Left renal pelvis (tissue), 4 donors: ENCODE measurements around the gene NLGN3. TPM values are rescaled to one million over a fixed set of nuclear protein-coding genes. Genes with fewer than 3 reads are reported as not detected.

Experiments used
- DNase-seq, 4 donors: peaks; one replicate each; pipeline ENCODE4 v3.0.0-alpha.2; 2013; ENCODE audit warnings: low read depth in 4 of 4, low spot score in 3 of 4
- polyA plus RNA-seq, 4 donors: library from polyadenylated mRNA; unstranded; fragments of 120-200 nt; gene quantifications; one replicate each; pipeline ENCODE4 v1.2.1, GENCODE V29; 2013; ENCODE audit not compliant: insufficient read length in 4 of 4

NLGN3 gene
- polyA plus RNA-seq: 10 to 100 TPM in 1 of 4 donors, 1 to 10 TPM in 3; 4.4 to 14.2 (median 5.7) TPM

DNA sequence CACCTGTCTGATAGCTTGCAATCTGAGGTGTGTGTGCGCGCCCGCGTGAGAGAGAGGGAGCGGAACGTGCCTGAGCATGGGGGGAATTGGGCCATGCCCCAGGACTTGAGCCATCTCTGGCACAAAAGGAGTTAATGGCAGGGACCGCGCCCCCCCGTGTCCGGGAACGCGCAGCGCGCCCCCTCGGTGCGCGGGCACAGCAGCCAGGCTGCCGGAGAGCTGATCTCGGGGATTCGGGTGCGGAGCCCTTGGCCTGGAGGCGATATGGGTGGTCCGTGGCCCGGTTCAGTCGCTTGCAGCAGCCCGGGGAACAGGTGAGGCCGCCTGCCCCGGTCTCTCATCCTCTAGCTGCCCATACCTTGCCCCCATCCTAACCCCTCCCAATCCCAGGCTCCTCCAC lies at the start of gene NLGN3:
TSS of gene NLGN3 (plus strand) at position 191 of the 400 bp plus-strand sequence. CDS start 2,909 bp downstream, outside the sequence.
- no peak for DNase-seq

DNA sequence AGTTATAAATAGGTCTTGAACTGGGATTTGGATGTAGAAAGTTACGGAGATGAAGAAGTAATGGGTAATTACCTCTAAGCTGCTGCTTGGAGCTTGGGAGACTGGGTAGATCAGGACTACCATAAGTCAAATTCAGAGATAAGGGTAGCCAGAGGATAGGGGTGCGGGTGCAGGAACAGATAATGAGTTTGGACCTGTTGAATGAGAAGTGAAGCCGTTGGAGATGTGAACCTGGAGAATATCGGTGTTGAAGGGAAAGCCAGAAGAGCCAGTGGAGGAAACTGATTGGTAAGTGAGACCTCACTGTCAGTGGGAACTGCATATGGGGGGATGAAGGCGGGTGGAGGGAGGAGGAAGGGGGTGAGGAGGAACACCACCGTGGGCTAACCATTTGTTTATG lies 49.6 kb upstream of the NLGN3 start:
- DNase-seq: no peak

- DNase-seq: peak in 3 of 4 donors; percentile 60 to 76 (median 72)
Measured at GRCh38 chrX:71095555-71095980, 49.1 kb upstream of the NLGN3 start, which contains the start of gene FOXO4. Gene FOXO4, plus strand, starts transcription at chrX:71095851. Its CDS starts 678 bp downstream, at chrX:71096529.

- DNase-seq: no peak
Measured at GRCh38 chrX:71095981-71096759, 48.5 kb upstream of the NLGN3 start.

GRCh38 chrX:71096760-71097032 lies 47.9 kb upstream of the NLGN3 start:
- DNase-seq: no peak

DNA sequence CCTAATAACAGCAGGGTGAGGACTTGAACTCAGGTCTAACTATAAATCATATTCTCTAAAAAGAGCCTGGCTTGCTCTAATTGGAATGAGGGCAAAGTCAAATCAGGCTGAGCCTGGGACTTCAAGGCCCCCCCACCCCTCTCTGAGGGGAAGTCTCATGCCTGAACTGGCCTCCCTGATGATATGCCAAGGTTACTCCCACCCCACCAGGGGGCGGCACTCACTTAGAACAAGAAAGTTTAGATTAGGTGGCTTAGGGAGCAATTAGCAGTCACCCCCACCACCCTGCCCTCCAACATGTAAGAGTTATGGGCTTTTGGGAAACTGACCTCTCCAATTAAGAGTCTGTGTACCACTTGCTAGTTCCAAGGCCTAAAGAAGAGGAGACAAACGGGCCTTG lies 46.3 kb upstream of the NLGN3 start:
- DNase-seq: no peak

- DNase-seq: no peak
Measured at GRCh38 chrX:71098951-71099506, 45.6 kb upstream of the NLGN3 start.

DNA sequence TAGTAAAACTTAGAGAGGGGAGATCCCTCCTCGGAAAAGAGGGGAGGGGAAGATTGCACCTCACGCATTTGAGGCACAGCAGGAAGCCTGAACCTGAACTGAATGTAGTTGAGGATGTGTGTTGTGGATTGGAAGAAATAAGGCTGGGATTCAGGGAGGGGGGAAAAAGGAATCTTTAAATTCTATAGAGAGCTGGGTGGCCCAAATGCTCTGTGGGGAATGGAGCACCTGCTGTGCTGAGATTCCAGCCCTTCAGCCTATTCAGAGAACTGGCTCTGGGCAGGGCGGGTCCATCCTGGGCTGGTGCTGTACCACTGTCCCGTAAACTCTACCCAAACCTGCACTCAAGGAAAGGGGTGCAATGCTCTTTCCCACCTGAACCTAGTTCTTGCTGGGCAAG lies 44.9 kb upstream of the NLGN3 start:
- DNase-seq: no peak

DNA sequence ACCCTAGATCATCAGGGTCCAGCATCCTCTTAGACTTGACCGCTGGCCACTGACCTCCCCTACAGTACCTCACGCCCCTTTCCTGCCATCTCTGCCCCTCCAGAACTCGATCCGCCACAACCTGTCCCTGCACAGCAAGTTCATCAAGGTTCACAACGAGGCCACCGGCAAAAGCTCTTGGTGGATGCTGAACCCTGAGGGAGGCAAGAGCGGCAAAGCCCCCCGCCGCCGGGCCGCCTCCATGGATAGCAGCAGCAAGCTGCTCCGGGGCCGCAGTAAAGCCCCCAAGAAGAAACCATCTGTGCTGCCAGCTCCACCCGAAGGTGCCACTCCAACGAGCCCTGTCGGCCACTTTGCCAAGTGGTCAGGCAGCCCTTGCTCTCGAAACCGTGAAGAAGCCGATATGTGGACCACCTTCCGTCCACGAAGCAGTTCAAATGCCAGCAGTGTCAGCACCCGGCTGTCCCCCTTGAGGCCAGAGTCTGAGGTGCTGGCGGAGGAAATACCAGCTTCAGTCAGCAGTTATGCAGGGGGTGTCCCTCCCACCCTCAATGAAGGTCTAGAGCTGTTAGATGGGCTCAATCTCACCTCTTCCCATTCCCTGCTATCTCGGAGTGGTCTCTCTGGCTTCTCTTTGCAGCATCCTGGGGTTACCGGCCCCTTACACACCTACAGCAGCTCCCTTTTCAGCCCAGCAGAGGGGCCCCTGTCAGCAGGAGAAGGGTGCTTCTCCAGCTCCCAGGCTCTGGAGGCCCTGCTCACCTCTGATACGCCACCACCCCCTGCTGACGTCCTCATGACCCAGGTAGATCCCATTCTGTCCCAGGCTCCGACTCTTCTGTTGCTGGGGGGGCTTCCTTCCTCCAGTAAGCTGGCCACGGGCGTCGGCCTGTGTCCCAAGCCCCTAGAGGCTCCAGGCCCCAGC lies 43.8 kb upstream of the NLGN3 start:
- no peak for DNase-seq

GRCh38 chrX:71102292-71102691 lies 42.3 kb upstream of the NLGN3 start:
- DNase-seq: no peak

DNA sequence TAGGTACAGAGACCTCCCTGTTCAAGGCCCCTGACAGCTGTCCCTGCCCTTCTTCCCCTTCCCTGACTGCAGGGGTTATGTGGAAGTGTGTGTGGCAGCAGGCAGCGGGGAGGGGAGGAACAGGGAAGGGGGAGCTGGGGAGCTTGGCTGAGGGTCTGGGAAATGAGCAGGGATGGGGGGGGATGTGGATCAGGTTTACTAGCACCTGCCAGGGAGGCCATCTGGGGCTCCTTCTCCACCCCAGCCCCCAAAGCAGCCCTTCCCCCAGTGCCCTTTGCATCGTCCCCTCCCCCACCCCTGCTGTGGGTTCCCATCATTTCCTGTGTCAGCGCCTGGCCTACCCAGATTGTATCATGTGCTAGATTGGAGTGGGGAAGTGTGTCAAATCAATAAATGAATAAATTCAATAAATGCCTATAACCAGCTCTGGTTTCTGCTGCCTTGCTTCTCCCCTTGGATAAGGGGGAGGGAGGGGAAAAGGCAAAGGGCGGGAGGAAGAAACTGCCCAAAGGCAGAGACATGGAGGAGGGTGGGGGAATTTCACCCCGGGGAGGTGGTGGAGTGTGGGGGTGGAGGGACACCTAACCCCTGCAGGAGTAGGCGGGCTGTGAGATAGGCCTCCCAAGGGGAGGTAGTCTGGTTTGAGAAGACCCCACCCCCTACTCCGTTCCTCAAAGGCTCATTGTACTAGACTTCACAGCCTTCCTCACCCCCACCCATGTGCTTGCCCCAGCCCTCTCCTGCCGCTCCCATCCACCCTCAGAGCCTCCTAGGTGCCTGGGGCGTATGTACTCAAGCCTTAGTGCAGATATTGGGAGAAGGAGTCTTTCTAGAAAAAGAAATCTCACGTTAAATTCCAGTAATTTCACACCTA lies 41.3 kb upstream of the NLGN3 start:
- no peak for DNase-seq

DNA sequence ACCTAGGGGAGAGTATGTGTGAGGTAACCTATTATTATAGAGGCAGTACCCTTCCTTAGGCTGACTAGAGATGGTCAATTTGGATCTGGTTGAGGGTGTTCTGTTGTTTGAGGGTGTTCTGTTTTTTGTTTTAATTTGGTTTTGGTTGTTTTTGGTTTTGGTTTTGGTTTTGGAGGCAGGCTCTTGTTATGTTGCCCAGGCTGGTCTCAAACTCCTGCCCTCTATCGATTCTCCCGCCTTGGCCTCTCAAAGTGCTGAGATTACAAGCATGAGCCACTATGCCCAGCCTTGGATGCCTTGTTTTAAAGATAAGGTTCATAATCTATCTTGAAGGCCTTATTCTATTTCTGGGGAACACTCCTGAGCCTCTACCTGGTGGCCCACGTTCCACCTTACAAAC lies 39.0 kb upstream of the NLGN3 start:
- no peak for DNase-seq

DNA sequence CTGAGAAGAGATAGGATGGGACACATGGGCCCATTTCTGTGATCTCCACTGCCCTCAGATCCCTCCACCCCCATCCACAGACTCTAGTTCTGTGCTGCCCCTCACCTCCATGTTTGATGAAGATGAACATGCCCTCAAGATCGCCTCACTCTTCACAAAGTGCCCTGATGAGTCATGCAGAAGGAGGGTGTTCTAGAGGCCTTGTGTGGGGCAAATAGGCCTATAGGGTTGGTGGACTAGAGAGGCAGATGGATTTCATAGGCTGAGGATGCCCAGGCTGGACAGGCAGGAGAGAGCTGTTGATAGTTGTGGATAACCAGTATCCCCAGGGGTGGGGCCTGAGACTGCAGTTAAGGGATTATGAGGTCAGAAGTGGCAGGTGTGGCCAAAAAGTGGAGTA lies 38.2 kb upstream of the NLGN3 start, which contains the start of gene CXorf65:
TSS of gene CXorf65 (minus strand) at position 314 of the 400 bp plus-strand sequence. CDS start at position 130, 184 bp downstream.
- DNase-seq: no peak

DNA sequence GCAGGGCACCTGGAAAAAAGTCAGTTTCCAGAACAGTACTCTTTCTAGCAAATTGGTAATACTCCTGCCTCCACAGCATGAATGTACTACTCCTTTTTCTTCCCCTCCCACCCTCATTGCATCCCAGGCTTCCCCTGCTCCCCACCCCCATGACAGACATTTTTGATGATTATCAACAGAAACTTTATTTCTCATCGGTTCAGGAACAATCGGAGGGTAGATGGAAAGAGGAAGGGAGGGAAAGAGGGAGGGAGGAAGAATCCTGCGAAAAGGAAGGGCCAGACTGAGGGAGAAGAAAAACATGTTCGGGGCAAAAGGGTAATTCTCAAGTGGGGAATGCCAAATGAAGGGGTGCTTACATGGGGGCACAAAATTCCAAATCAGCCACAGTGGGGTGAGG lies 37.4 kb upstream of the NLGN3 start:
- no peak for DNase-seq

DNA sequence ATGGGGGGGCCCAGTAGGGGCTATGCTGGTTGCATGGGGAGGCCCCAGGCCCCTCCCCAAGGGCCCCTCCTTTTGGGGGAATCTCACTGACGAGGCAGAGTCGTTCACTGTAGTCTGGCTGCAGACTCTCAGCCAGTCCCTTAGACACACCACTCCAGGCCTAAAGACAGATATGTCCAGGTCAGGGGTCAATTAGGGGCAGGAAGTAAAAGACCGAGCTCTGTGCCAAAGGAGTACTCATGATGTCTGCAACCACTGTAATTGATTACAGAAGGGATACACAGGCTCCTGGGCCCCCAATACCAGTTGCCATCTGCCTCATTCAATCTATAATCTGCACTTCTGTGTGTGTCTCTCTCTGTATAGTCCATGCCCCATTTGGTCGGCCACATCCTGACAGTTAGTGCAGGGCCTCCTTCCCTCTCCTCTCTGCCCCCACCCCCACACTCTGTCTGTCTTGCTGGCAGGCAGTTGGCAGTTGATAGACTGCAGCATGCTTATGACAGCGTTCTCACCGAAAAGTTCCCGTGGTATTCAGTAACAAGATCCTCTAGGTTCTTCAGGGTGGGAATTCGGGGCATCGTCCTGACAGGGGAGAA lies 36.8 kb upstream of the NLGN3 start:
- DNase-seq: no peak

DNA sequence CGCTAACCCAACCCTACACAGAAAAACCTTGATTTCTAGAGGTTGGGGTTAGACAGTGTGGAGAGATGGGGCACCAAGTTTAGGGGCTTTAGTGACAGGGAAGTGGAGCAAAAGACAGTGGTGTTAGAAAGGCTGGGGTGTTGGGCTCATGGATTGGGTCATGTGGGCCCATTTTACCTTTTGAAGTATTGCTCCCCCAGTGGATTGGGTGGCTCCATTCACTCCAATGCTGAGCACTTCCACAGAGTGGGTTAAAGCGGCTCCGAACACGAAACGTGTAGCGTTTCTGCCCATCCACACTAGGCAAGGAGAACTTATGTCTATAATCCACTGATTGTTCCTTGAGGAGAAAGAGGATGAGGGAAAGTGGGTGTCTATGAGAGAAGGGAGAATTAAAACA lies 35.6 kb upstream of the NLGN3 start:
- DNase-seq: no peak

DNA sequence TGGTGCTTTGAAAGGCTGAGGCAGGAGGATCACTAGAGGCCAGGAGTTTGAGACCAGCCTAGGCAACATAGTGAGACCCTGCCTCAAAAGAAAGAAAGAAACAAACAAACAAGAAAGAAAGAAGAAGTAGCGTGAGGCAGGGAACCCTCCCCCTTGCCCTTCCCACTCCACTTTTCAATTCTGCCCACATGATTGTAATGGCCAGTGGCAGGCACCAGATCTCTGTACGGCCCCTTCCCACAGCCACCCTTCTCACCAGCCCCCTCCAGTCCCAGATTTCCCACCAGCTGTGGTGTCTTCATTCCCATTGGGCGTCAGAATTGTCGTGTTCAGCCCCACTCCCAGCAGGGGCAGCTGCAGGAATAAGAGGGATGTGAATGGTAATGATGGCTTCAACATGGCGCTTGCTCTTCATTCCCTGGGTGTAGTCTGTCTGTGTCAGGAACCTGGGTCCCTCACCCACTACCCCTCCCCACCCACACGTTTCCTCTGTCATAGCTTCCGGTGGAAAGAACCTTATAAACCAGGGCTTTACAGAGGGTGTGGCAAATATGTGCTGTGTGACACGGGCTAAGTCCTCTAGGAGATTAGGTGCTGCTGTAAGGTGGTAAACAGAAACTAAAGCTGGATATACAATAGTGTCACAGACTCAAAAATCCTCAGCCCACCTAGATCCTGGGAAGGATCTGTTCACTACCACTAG lies 33.3 kb upstream of the NLGN3 start, which contains the start of gene IL2RG:
TSS of gene IL2RG (minus strand) at position 437 of the 703 bp plus-strand sequence. CDS start at position 399, 38 bp downstream.
- no peak for DNase-seq

- DNase-seq: no peak
Measured at GRCh38 chrX:71111921-71112431, 32.7 kb upstream of the NLGN3 start.

DNA sequence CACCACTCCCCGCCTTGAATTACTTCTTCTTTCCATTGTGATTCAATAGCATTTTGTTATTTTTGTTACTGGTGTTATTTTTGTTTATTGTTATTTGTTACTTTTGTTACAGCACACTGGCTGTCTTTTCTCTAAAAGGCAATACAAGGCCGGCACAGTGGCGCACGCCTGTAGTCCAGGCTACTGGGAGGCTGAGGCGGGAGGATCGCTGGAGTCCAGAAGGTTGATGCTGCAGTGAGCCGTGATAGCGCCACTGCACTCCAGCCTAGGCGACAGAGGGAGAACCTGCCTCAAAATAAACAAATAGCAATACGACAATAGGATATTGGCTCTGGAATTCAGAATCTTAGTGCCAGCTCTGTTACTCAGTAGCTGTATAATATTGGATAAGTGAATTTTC lies 27.3 kb upstream of the NLGN3 start:
- DNase-seq: no peak
